CD14-positive monocyte (primary cell): Measurements from ENCODE around the gene PMFBP1. TPM values are rescaled to one million over a fixed set of nuclear protein-coding genes. Genes with fewer than 3 reads are reported as not detected.

ENCODE experiments used
- DNase-seq, 3 donors: peaks; one replicate each; pipeline ENCODE4 v3.0.0-alpha.2; 2011 to 2022
- H2AFZ ChIP-seq: 2 replicates; pipeline ENCODE4 v1.6.0; 2012; ENCODE audit warnings: mild to moderate bottlenecking, low read depth, low read length, inconsistent platforms; ENCODE audit not compliant: insufficient read depth, poor library complexity, severe bottlenecking
- H3K27ac ChIP-seq, 2 donors: 1 replicate in 1 of 2; 2 replicates in 1 of 2; pipeline ENCODE4 v1.5.1; 2012 to 2013; ENCODE audit warnings: low read length in 2 of 2, control low read depth in 1 of 2, inconsistent platforms in 1 of 2, low read depth in 1 of 2, mild to moderate bottlenecking in 1 of 2
- H3K27me3 ChIP-seq, 2 donors: one replicate each; pipeline versions ENCODE4 v1.6.0 to v1.6.1; 2011 to 2013; ENCODE audit warnings: low read length in 2 of 2; ENCODE audit not compliant: control insufficient read depth in 2 of 2, insufficient read depth in 2 of 2
- H3K36me3 ChIP-seq, 2 donors: replicated peaks in 1 of 2; 1 replicate in 1 of 2; 2 replicates in 1 of 2; pipeline versions ENCODE4 v1.5.1 to v1.6.1; 2012 to 2013; ENCODE audit warnings: low read length in 2 of 2, control low read depth in 1 of 2, inconsistent platforms in 1 of 2, mild to moderate bottlenecking in 1 of 2; ENCODE audit not compliant: insufficient read depth in 2 of 2, control insufficient read depth in 1 of 2
- H3K4me1 ChIP-seq, 2 donors: 1 replicate in 1 of 2; 2 replicates in 1 of 2; pipeline versions ENCODE4 v1.5.1 to v1.6.1; 2012 to 2013; ENCODE audit warnings: low read length in 2 of 2, control low read depth in 1 of 2, inconsistent platforms in 1 of 2, mild to moderate bottlenecking in 1 of 2, moderate library complexity in 1 of 2; ENCODE audit not compliant: insufficient read depth in 2 of 2, control insufficient read depth in 1 of 2
- H3K4me2 ChIP-seq: replicated peaks from 2 replicates; pipeline ENCODE3; 2012; ENCODE audit warnings: low read length, moderate library complexity, mild to moderate bottlenecking; ENCODE audit not compliant: poor library complexity, severe bottlenecking; ENCODE audit errors: extremely low read depth
- H3K4me3 ChIP-seq, 3 experiments: fragments of 200-600 bp in 1 of 3; sonication (generic) in 1 of 3; replicated peaks in 1 of 3; 1 replicate in 2 of 3; 2 replicates in 1 of 3; pipeline ENCODE4 v1.5.1; 2011 to 2013; ENCODE audit warnings: low read length in 3 of 3, mild to moderate bottlenecking in 3 of 3, control low read depth in 2 of 3, low read depth in 2 of 3, inconsistent platforms in 1 of 3, moderate library complexity in 1 of 3
- H3K79me2 ChIP-seq: 2 replicates; pipeline ENCODE4 v1.6.0; 2012; ENCODE audit warnings: mild to moderate bottlenecking, control low read depth, inconsistent platforms, low read length, moderate library complexity; ENCODE audit not compliant: insufficient read depth
- H3K9ac ChIP-seq: 2 replicates; pipeline ENCODE4 v1.6.0; 2017; ENCODE audit warnings: low read length, mild to moderate bottlenecking; ENCODE audit not compliant: insufficient read depth, poor library complexity, severe bottlenecking
- H3K9me3 ChIP-seq, 2 donors: replicated peaks in 1 of 2; 1 replicate in 1 of 2; 2 replicates in 1 of 2; pipeline versions ENCODE4 v1.5.1 to v1.6.1; 2012 to 2013; ENCODE audit warnings: low read length in 2 of 2, control low read depth in 1 of 2; ENCODE audit not compliant: control insufficient read depth in 1 of 2, insufficient read depth in 1 of 2
- H4K20me1 ChIP-seq: 2 replicates; pipeline ENCODE4 v1.6.0; 2012; ENCODE audit warnings: mild to moderate bottlenecking, low read length, control low read depth, moderate library complexity; ENCODE audit not compliant: insufficient read depth
- H3K27ac Mint-ChIP-seq, 7 donors: one replicate each; pipeline ENCODE4 v1.8.0; 2020; ENCODE audit warnings: mild to moderate bottlenecking in 7 of 7, mixed read lengths in 7 of 7, moderate library complexity in 6 of 7, inconsistent platforms in 2 of 7
- H3K27me3 Mint-ChIP-seq, 3 donors: one replicate each; pipeline ENCODE4 v1.8.0; 2021 to 2022; ENCODE audit warnings: low read depth in 3 of 3, mild to moderate bottlenecking in 3 of 3, mixed read lengths in 3 of 3, moderate library complexity in 3 of 3, inconsistent platforms in 1 of 3
- H3K36me3 Mint-ChIP-seq, 2 donors: one replicate each; pipeline ENCODE4 v1.8.0; 2020; ENCODE audit warnings: mixed read lengths in 2 of 2, inconsistent platforms in 1 of 2, mild to moderate bottlenecking in 1 of 2
- H3K4me1 Mint-ChIP-seq: one replicate; pipeline ENCODE4 v1.8.0; 2020; ENCODE audit warnings: mild to moderate bottlenecking, mixed read lengths
- H3K4me3 Mint-ChIP-seq, 2 donors: one replicate each; pipeline ENCODE4 v1.8.0; 2020; ENCODE audit warnings: mild to moderate bottlenecking in 2 of 2, mixed read lengths in 2 of 2, moderate library complexity in 1 of 2
- H3K9me3 Mint-ChIP-seq, 7 donors: one replicate each; pipeline ENCODE4 v1.8.0; 2020 to 2022; ENCODE audit warnings: mixed read lengths in 7 of 7, mild to moderate bottlenecking in 6 of 7, moderate library complexity in 6 of 7, inconsistent platforms in 2 of 7
- CTCF ChIP-seq: fragments of 200-600 bp; IDR thresholded peaks from one replicate; pipeline ENCODE4 v1.8.0; 2022; ENCODE audit warnings: antibody characterized with exemption, mild to moderate bottlenecking
- WGBS: methylation state at CpG from one replicate; pipeline ENCODE4 v1.1.5; 2013; ENCODE audit warnings: missing lambda C conversion rate; ENCODE audit not compliant: insufficient coverage; 5-methylcytosine and 5-hydroxymethylcytosine counted together
- intact Hi-C, 2 donors: fragments of 100-400 bp; cut with micrococcal nuclease; formaldehyde crosslinking; loops; one replicate each; pipeline versions ENCODE4 v1.15.0 to v1.15.1; 2023
- polyA plus RNA-seq, 3 donors: library from polyadenylated mRNA; depleted of rRNA in 1 of 3; unstranded in 2 of 3; stranded (reverse) in 1 of 3; fragments of 300-500 nt in 2 of 3; fragments of >200 nt in 1 of 3; fragmentation: Illumina TruSeq in 2 of 3; gene quantifications; 1 replicate in 2 of 3; 2 replicates in 1 of 3; pipeline ENCODE4 v1.2.3, GENCODE V29; 2012 to 2021

The PMFBP1 gene
- polyA plus RNA-seq, 3 donors: 0.15 to 0.87 (median 0.18) TPM

DNA sequence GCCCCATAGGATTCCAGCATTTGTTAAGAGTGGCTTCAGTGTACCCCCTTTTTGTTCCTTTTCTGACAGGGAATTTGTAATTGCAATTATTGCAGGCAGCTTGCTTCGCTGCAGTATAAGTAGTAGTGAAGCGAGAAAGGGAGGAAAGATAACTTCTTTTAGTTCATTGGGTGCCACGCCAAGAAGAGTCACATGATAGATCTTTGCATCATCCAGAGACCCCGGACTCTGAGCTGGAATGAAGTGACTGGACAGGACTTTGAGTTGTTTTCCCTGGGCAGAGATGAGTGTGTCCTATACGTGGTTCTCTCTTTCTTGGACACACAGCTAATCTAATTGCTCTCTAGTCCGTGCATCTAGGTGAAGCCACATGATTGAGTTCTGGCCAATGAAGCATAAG lies 44.8 kb upstream of the PMFBP1 start:
- Histone ChIP-seq H3K27ac (no peak overlapping the region), H3K27me3 (no peaks in the 10 kb centered on the region), H2AFZ (no peak overlapping the region), H3K4me3 (no peak overlapping the region), H3K79me2 (no peaks in the 10 kb centered on the region), H4K20me1 (no peaks in the 10 kb centered on the region), H3K9me3 (no peaks in the 10 kb centered on the region), H3K4me2 (no peak overlapping the region), H3K9ac (no peak overlapping the region), H3K4me1 (no peaks in the 10 kb centered on the region), H3K36me3 (no peaks in the 10 kb centered on the region)
- Mint-ChIP-seq H3K27me3 (no peaks in the 10 kb centered on the region), H3K9me3 (peaks cover 0 to 8% (median 4%) of the 10 kb centered on the region in 7 donors), H3K27ac (no peak overlapping the region), H3K4me1 (peaks cover 2% of the 10 kb centered on the region), H3K4me3 (no peak overlapping the region), H3K36me3 (peaks cover 0 to 1% of the 10 kb centered on the region in 2 donors)
- intact Hi-C loops: loop anchor here in 1 of 2 donors (10.0 kb wide), 1 partner anchor 52 kb away; no protein-coding TSS in a partner anchor
- TF ChIP-seq CTCF: no peak
- WGBS: 93% methylated on average over 3 of the region's 6 CpGs
- DNase-seq: no peak

DNA sequence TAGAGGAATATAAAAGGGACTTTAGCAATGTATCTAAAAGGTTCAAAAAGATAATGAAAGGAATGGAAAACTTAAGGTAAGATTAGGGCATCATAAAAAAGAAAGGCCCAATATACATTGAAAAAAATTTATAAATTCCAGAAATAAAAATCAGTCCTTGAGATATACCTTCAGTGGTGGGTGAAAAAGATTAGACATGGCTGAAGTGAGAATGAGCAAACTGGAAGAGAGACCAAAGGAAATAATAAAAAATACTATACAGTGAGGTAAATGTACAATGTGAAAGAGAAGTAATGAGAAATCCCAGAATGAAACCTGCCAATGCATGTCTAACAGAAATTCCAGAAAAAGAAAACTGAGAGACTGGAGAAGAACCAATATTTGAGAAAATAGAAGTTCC lies 42.9 kb upstream of the PMFBP1 start:
- intact Hi-C loops: loop anchor here in 1 of 2 donors (10.0 kb wide), 1 partner anchor 50 kb away; no protein-coding TSS in a partner anchor
- Mint-ChIP-seq H3K4me1 (peaks cover 5% of the 10 kb centered on the region), H3K36me3 (peaks cover 0 to 1% of the 10 kb centered on the region in 2 donors), H3K27me3 (no peaks in the 10 kb centered on the region), H3K27ac (peak overlapping the region in 1 of 7 donors; percentile 1), H3K4me3 (no peak overlapping the region), H3K9me3 (peaks cover 0 to 8% (median 4%) of the 10 kb centered on the region in 7 donors)
- no peaks in the 10 kb centered on the region for H3K9me3 ChIP-seq
- no peak for DNase-seq
- H3K9ac ChIP-seq: no peak overlapping the region
- H2AFZ ChIP-seq: no peak overlapping the region
- H3K27me3 ChIP-seq: no peaks in the 10 kb centered on the region
- no peaks in the 10 kb centered on the region for H3K79me2 ChIP-seq
- H3K4me2 ChIP-seq: no peak overlapping the region
- no peak for TF ChIP-seq CTCF
- no peaks in the 10 kb centered on the region for H3K36me3 ChIP-seq
- no peaks in the 10 kb centered on the region for H3K4me1 ChIP-seq
- H3K4me3 ChIP-seq: no peak overlapping the region
- no peak overlapping the region for H3K27ac ChIP-seq
- no peaks in the 10 kb centered on the region for H4K20me1 ChIP-seq
